ENCODE results near the gene SMIM20. TPM values are rescaled to one million over a fixed set of nuclear protein-coding genes. Genes with fewer than 3 reads are reported as not detected.

The SMIM20 gene
- total RNA-seq, 2 donors from 2014 or later = 27.8 to 52.1 TPM

DNA sequence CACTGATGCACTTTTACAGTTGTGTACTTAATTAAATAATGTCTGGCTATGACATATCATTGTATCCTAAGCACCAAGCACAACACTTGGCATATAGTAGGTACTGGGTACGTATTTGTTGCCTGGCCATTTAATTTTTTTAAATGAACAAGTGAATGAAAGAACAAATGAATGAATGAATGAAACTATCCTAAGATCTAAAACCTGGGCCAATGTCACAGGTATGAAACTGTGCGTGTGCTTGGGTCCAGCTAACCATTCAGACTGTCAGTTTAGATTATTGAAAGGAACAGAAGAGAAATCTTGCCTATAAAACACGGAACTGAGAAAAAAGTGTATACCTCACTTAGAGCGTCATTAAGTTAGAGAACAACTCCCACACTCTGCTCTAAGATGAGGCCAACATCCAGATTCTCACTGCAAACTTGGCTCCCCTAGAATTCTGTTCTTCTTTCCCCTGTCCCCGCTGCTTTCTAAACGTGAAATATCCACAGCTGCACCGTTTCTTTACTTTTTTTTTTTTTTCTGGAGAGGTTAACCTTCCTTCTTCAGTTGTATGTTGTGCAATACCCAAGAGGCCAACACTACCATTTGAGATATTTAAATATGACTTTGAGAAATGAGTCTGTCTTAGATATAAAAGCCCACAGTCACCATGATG is 33.9 kb upstream of the SMIM20 start:
- Histone ChIP-seq H3K27ac (no peak overlapping the region), H3K4me3 (no peak overlapping the region), H3K9me3 (no peaks in the 10 kb centered on the region), H3K4me1 (peaks cover 0 to 5% of the 10 kb centered on the region in 2 donors), H3K27me3 (no peaks in the 10 kb centered on the region), H3K36me3 (no peaks in the 10 kb centered on the region)
- TF ChIP-seq, protein P1, sequence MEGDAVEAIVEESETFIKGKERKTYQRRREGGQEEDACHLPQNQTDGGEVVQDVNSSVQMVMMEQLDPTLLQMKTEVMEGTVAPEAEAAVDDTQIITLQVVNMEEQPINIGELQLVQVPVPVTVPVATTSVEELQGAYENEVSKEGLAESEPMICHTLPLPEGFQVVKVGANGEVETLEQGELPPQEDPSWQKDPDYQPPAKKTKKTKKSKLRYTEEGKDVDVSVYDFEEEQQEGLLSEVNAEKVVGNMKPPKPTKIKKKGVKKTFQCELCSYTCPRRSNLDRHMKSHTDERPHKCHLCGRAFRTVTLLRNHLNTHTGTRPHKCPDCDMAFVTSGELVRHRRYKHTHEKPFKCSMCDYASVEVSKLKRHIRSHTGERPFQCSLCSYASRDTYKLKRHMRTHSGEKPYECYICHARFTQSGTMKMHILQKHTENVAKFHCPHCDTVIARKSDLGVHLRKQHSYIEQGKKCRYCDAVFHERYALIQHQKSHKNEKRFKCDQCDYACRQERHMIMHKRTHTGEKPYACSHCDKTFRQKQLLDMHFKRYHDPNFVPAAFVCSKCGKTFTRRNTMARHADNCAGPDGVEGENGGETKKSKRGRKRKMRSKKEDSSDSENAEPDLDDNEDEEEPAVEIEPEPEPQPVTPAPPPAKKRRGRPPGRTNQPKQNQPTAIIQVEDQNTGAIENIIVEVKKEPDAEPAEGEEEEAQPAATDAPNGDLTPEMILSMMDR (IDR thresholded peaks at IDR 0.05) = no peak
- no peak for DNase-seq (ENCODE audit: low spot score)

DNA sequence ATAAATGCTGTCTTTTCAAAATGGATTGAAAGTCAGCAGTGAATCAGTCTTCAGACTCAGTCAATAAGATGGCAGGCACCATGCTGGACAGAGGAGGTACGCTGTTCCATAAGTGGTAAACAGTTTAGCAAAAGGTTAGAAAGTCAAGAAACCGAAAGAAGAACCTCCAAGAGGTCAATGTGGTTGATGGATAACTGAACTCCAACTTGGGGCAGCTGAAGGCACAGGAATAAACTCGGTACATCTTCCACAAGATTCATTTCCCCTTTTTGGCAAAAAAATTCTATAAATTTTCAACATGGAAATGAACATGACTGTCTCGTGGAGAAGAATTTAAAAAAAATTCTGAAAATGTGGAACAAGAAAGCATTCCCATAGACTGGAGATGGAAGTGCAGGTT is 32.8 kb upstream of the SMIM20 start:
- no peak for DNase-seq (ENCODE audit: low spot score)
- Histone ChIP-seq H3K9me3 (no peaks in the 10 kb centered on the region), H3K4me1 (peaks cover 0 to 5% of the 10 kb centered on the region in 2 donors), H3K4me3 (no peak overlapping the region), H3K36me3 (no peaks in the 10 kb centered on the region), H3K27ac (no peak overlapping the region), H3K27me3 (no peaks in the 10 kb centered on the region)
- TF ChIP-seq, protein P1 (IDR thresholded peaks at IDR 0.05) = no peak

DNA sequence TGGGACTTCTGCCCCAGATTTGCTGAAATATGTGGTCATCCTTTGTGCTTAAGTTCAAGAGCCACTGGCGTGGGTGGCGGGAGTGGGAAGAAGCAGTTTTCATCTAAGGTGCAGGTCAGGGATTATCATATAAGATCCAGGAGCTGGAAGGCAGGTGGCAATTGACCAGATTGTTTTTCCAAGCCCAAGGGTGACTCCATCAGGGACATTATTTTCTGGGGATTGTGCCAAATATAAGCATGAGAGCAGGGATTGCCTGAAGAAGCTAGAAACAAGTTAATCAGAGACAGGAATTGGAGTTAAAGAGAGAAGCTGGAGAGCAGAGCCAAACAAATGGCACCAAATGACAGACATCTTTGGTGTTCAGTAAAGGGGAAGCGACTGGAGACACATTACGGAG is 31.8 kb upstream of the SMIM20 start:
- TF ChIP-seq, protein P1 (IDR thresholded peaks at IDR 0.05) = no peak
- Histone ChIP-seq H3K36me3 (no peaks in the 10 kb centered on the region), H3K27me3 (no peaks in the 10 kb centered on the region), H3K4me1 (peaks cover 0 to 5% of the 10 kb centered on the region in 2 donors), H3K4me3 (no peak overlapping the region), H3K9me3 (no peaks in the 10 kb centered on the region), H3K27ac (no peak overlapping the region)
- no peak for DNase-seq (ENCODE audit: low spot score)

DNA sequence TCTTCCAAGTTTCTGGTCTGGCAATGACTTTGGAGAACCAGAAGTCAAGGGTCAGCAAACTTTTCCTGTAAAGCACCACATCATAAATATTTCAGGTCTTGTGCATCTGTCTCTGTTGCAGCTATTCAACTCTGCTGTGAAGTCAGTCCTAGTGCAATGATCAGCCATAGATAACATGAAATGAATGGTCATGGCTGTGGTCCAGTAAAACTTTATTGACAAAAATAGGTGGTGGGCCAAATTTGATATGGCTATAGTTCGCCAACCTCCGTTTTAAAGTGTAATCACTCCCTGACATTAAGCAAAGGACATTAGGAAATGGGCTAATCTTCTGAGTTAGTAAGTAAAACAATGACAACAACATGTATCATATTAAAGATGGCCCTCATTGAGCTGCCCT is 30.5 kb upstream of the SMIM20 start:
- H3K9me3 ChIP-seq = no peaks in the 10 kb centered on the region
- peaks cover 0 to 5% of the 10 kb centered on the region in 2 donors for H3K4me1 ChIP-seq
- TF ChIP-seq, protein P1 (IDR thresholded peaks at IDR 0.05) = no peak
- no peak for DNase-seq (ENCODE audit: low spot score)
- H3K36me3 ChIP-seq = no peaks in the 10 kb centered on the region
- H3K4me3 ChIP-seq = no peak overlapping the region
- no peaks in the 10 kb centered on the region for H3K27me3 ChIP-seq
- H3K27ac ChIP-seq = no peak overlapping the region

DNA sequence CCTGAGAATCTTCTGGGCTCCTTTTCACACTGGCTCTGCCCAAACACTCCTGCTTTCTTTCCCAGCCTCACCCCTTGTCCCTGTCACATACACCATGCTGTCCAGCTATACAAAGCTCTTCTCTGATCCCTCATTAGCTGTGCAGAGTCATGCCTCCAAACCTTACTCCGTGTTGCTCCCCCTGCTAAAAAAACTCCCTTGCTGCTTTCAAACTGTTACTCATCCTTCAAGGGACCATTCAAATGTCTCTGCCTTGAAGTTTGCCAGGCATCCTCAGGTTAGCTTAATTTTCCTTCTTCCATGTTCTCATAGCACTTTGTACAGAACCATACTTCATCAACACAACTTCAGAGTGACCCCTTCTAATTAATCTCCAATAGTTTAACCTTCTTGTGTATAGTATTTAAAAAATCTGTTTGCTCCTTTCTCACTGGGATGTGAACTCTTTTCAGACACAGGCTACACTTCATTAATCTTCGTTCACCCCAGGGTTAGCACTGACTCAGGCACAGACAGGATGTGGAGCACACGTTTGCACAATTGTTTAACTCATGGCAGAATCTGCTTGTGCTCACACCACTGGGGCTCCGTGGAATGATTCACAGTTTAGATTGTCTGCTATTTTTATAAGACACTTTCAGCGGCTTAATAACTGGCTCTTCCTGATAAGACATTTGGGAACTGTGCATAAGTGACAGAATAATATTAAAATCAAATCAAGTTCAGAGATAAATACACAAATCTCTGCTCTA is 29.8 kb upstream of the SMIM20 start:
- Histone ChIP-seq H3K4me3 (no peak overlapping the region), H3K9me3 (no peaks in the 10 kb centered on the region), H3K36me3 (no peaks in the 10 kb centered on the region), H3K27ac (no peak overlapping the region), H3K27me3 (no peaks in the 10 kb centered on the region), H3K4me1 (peaks cover 0 to 5% of the 10 kb centered on the region in 2 donors)
- no peak for DNase-seq (ENCODE audit: low spot score)
- TF ChIP-seq, protein P1 (IDR thresholded peaks at IDR 0.05) = no peak
